Tongue (tissue), 2 donors: ENCODE results near the gene FAM24B. TPM values are rescaled to one million over a fixed set of nuclear protein-coding genes. Genes with fewer than 3 reads are reported as not detected.

Source experiments
- DNase-seq: peaks from one replicate; pipeline ENCODE4 v3.0.0-alpha.2; 2015
- total RNA-seq: library from RNA; depleted of rRNA; stranded (reverse); fragments of >200 nt; gene quantifications from one replicate; pipeline ENCODE4 v1.2.3, GENCODE V29; 2014

FAM24B gene
- total RNA-seq, 1 donor from 2014 or later: 7.5 TPM

GRCh38 chr10:122822973-122823690 is 56.2 kb downstream of the FAM24B start:
- DNase-seq: no peak

GRCh38 chr10:122821808-122822207 is 57.6 kb downstream of the FAM24B start:
- no peak for DNase-seq

GRCh38 chr10:122815458-122815857 is 63.9 kb downstream of the FAM24B start:
- DNase-seq: no peak

GRCh38 chr10:122814493-122814892 is 64.9 kb downstream of the FAM24B start:
- DNase-seq: no peak

GRCh38 chr10:122812751-122813150 is 66.6 kb downstream of the FAM24B start:
- no peak for DNase-seq

- DNase-seq: no peak
Measured at GRCh38 chr10:122802282-122802681, 77.1 kb downstream of the FAM24B start.

Other genes starting within 250 kb of the FAM24B start
- not detected for gene C10orf120, start 179.7 kb downstream of the FAM24B start, total RNA-seq
- gene CUZD1, start 33.7 kb downstream of the FAM24B start, total RNA-seq: 0.31 TPM
- gene FAM24A, start 31.0 kb upstream of the FAM24B start, total RNA-seq: not detected
- 9.7 TPM for gene C10orf88, start 74.6 kb upstream of the FAM24B start, total RNA-seq
- 3.0 TPM for gene PSTK, start 100.8 kb upstream of the FAM24B start, total RNA-seq
- 10.6 TPM for gene IKZF5, start 129.2 kb upstream of the FAM24B start, total RNA-seq
- 24.7 TPM for gene ACADSB, start 129.4 kb upstream of the FAM24B start, total RNA-seq